NCI-H187 treated with DMSO at 0.1 percent for 48 hours (cell line): Measurements from ENCODE around the gene LMNA.

ENCODE experiments used
- DNase-seq: peaks from one replicate; lab custom pipeline; 2025; lab: John Stamatoyannopoulos, UW

Gene LMNA

DNA sequence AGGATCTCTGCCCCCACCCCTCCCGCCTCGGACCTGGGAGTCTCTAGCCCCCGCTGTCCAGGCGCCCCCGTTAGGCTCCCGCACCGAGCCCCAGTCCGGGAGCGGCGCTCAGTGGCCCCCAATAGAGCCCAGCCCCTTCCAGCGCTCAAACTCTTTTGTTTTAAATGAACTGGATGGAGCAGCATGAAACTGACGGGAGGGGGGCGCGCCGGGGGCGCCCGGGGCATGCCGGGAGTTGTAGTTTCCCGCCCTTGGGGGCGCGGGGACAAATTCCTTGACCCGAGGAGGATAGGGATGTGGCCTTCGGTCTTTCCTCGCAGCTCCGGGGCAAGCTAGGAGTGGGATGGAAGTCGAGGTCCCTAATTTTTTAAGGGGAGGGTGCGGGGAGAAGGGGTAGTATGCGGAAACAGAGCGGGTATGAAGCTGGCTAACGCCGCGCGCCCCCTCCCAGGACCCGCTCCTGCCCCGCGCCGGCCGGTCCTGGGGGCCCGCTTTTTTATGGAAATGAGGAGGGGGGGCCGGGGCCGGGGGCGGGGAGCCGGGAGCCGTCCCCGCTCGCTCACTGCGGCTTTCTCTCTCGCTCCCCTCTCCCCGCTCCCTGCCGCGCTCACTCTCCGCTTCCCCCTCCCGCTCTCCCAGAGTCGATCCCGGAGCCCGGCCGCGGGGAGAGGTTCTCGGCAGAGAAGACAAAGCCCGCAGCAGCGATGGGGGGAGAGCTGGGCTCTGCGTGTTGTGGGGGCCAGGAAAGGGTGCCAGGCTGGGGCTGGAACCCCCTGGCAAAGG is 32.0 kb upstream of the LMNA start, which contains the start of gene MEX3A:
Gene MEX3A (minus strand): TSS at position 157 of the 783 bp plus-strand sequence. CDS start 467 bp downstream, outside the sequence.
- peak; percentile 59 for DNase-seq

DNA sequence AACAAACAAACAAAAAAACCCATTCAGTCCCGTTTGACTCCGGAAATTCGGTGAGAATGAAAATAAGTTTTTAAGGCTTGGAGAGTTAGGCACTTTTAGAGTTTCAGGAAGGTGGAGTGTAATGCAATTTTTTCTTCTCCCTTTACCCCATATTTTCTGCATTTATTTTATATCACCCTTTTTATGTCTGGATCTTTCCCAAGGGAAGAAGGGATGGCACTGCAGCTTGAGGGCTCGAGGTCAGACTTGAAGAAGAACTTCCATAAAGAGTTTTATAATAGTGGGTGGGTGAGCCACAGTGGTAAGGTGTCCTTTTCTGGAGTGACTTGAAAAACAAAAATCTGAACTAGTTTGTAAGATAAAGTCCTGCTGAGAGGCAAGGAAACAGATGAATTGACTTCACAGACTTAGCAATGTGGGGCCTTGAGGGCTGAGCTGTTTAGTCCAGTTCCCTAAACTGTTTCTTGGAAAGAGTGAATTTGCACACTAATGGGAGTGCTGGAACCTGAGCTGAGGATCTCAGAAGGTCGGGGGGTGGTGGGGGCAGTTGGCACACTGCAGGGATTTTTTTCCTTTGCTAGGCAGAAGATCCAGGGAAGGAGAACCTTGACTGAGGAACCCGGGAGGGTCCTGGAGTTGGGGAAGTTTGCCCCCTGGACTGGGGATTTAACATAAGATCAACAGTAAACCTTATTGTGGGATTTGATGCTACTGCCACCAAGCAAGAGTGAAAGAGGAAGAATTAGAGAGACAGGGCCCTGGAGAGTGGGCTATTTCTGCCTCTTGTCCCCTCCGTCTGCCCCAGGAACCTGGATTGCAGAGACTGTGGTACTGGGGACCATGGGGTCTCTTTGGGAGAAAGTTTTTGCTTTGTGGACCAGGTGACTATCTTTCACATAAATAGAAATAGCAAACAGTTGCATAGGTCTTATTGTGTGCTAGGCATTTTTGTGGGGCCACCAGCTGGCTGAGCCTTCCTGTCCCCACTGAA is 30.4 kb upstream of the LMNA start:
- DNase-seq, result no peak

DNA sequence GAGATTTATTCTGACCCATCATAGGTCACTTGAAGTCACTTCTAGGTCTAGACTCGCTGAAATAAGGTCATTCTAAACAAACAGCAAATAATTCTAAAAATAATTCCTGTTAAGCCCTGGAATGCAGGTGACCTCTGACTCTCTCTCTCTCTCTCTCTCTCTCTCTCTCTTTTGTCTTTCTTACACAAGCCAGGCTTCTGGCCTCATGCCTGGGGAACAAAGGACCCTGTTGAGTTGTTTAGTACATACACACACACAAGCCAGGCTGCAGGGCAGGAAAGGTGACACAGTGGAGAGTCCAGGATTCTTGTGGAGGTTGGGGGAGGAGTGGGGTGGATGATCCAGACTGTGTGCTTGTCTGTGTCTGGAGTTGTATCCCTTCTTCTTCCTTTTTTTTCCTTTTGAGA is 28.3 kb upstream of the LMNA start:
- DNase-seq, result no peak

GRCh38 chr1:156089704-156090103 is 24.8 kb upstream of the LMNA start:
- no peak for DNase-seq

GRCh38 chr1:156090138-156090839 is 24.2 kb upstream of the LMNA start:
- no peak for DNase-seq

- DNase-seq, result peak; percentile 31
Measured at GRCh38 chr1:156090840-156091188, 23.7 kb upstream of the LMNA start.

DNA sequence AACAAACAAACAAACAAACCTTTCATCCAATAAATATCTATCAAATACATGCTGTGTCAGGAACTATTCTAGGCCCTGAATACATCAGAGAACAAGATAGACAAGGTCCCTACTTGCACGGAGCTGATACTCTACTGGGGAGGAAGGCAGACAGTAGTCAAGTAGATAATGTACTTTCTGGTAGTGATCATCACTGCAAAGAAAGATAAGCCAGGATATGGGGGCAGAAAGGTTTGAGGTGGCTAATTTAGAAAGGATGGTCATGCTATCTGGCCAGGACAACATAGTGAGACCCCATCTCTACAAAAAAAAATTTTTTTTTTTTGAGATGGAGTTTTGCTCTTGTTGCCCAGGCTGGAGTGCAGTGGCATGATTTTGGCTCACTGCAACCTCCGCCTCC is 22.9 kb upstream of the LMNA start:
- DNase-seq, result no peak

DNA sequence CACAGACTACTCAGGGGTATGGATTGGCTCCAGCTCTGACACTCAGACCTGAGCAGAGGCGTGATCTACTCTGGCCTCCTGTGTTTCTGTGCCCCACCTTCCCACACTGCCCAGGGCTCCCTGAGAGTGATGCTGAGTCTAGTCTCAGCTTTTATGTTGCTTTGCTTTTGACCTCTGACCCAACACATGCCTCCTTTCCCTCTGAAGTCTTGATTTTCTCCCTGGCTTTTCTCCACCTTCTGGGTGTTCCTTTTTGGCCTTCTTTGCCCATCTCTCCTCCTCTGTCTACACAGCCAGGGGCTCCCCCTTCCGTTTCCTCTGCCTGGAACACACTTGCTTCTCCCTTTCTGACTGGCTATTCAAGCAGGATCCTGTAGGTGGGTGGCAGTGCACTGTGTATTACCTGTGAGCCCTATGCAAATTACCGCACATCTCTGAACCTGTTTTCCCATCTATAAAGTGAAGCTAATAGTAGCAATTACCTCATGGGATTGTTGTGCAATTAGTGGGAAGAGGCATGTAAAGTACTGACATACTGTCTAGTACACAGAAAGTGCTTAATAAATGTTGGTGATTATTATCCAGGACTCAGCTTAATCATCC is 18.5 kb upstream of the LMNA start:
- no peak for DNase-seq

DNA sequence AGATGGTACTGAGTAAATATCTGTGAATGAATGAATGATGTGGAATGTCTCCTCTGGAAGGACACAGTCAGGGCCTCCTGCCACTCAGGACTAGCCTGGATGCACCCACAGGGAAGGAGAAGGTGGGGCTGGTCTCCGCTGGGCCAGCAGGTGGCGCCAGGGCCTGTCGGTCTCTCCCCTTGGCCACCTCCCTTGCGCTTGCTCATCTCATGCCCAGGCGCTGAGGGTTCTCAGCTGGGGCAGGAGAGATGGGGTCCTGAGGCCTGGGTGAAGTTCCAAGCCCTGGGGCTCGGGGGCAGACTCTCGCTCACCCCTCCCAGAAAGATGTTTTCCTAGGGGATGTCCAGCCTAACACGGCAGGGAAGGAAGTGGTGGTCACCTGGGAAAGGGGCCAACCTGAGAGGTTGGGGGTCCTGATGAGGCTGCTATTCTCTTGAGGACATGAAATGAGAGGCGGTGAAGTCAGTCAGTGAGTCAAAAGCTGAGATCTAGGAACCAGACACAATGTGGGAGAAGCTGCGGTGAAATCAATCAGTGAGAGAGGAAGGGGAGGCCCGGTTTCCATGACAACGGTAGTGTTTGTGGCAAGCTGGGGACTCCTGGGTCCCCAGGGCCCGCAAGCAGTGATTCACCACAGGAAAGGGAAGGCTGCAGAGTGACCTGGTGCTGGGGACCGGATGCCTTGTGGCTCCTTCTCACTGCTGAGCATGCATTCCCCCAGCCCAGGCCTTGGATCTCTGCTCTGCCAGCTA is 17.7 kb upstream of the LMNA start:
- peak; percentile 60 for DNase-seq

DNA sequence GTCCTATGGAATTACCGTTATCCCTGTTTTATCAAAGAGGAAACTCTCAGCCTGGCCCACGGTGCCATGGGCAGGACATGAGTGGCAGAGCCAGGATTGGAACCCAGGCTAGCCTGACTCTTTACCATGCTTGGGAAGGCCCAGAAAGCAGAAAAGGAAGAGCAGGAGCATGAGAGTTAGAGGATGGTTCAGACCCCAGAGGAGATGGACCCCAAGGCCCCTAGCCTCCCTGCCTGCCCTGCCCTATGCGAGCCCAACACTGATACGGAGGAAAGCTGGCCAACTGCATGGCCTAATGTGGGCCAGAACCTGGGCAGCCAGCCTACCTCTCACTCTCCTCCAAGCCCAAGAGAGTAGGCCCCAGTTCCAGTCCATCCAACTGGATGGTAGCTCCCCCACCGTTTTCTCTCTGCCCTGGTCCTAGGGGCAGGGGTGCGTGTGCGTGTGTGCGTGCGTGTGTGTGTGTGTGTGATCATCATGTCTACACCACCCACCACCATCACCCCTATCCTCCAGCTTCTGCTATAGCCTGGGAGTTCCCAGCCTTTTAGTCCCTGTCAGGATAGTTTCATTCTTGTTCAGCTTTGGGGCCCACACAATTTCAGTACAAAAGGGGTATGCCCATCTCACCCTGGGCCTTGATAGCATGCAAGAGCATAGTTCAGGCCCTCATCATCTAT is 16.9 kb upstream of the LMNA start:
- DNase-seq, result no peak

- no peak for DNase-seq
Measured at GRCh38 chr1:156098784-156099183, 15.7 kb upstream of the LMNA start.

GRCh38 chr1:156099282-156099681 is 15.2 kb upstream of the LMNA start:
- no peak for DNase-seq

DNA sequence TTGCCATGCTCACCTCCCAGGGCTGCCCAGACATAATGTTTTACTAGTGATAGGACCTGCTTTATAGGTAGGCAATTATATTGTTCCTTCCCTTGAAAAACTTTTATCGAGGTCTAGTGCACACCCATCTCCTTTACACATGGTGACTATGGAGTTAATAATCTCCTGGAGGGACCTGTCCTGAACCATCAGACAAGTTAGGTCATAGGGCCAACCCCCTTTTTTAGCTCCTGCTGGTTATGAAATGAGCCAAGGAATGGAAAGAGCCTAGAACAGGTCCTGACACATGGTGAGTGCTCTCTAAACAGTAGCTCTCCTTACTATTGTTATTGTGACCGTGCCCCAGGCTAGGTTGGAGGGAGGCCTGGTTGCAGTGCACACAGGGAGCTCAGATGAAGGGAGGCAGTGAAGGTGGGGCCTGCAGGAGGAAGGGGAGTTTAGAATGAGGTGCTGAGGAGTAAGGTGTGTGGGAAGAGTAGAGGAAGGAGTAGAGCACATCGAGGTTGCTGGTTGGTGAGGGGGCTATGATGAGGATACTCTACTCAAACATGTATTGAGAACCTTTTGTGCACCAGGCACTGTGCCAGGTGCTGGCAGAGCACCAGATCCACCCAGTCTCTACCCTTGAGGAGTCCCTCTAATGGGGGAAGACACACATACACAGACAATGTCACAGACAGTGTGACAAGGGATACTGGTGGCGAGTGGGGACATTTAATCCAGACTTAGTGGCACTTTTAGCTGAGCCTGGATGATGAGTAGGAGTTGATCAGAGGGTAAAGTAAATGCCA is 14.1 kb upstream of the LMNA start:
- DNase-seq, result no peak

GRCh38 chr1:156101880-156102279 is 12.6 kb upstream of the LMNA start:
- no peak for DNase-seq

- no peak for DNase-seq
Measured at GRCh38 chr1:156102633-156103511, 11.6 kb upstream of the LMNA start.

DNA sequence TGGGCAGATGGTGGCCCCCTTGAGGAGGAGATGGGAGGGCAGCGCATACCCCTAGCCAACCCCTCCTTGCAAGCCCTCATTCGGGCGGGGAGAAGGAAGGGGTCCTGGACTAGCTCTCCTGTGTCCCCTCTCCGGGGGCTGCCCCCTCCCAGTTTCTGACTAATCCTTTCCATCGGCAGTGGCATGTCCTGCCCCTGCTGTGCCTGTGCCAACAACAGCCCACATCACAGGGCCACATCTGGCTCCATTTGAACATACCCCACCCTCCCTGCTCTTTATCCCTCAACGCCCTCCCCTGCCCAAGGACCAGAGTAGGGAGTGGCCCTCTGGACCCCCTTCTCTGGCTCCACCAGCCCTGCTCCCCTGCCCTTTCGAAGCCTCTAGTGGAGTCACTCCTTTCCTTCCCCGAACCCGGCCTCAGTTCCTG is 11.0 kb upstream of the LMNA start:
- no peak for DNase-seq

GRCh38 chr1:156104065-156104810 is 10.3 kb upstream of the LMNA start:
- DNase-seq, result no peak
